K562 (cell line): ENCODE data around the gene TFRC. TPM values are rescaled to one million over a fixed set of nuclear protein-coding genes. Genes with fewer than 3 reads are reported as not detected.

Experiments used
- AFF1 ChIP-seq, 2 experiments: fragments of 450-650 bp; IDR thresholded peaks; 2 replicates each; pipeline ENCODE4 v1.6.1; 2018; ENCODE audit warnings: mild to moderate bottlenecking in 2 of 2, low read depth in 1 of 2; ENCODE audit not compliant: partially characterized antibody in 2 of 2
- CBX8 ChIP-seq: fragments of 200-600 bp; sonication (generic); IDR thresholded peaks from 2 replicates; pipeline ENCODE4 v1.6.1; 2012; ENCODE audit warnings: borderline replicate concordance, mixed run types, low read depth, mild to moderate bottlenecking, moderate library complexity, mixed read lengths, low read length, control low read depth, inconsistent platforms; ENCODE audit not compliant: poor library complexity, severe bottlenecking; ENCODE audit errors: extremely low read depth
- ETS2 ChIP-seq: IDR thresholded peaks from 2 replicates; pipeline ENCODE4 v1.6.1; 2016; ENCODE audit warnings: borderline replicate concordance, missing genetic modification characterization, mild to moderate bottlenecking, moderate library complexity, missing compliant biosample characterization; ENCODE audit not compliant: poor library complexity, severe bottlenecking
- NBN ChIP-seq: fragments of 450-650 bp; IDR thresholded peaks from 2 replicates; pipeline ENCODE4 v1.6.1; 2016; ENCODE audit warnings: low read depth, mild to moderate bottlenecking
- NRF1 ChIP-seq, 2 experiments: fragments of 450-650 bp; IDR thresholded peaks in 1 of 2; conservative IDR thresholded peaks in 1 of 2; 2 replicates each; pipeline ENCODE4 v1.6.1; 2014; ENCODE audit warnings: mild to moderate bottlenecking in 2 of 2
- PHF20 ChIP-seq: fragments of 450-650 bp; IDR thresholded peaks from 2 replicates; pipeline ENCODE4 v1.6.1; 2018; ENCODE audit not compliant: partially characterized antibody
- RBBP5 ChIP-seq: fragments of 200-600 bp; sonication (generic); IDR thresholded peaks from 2 replicates; pipeline ENCODE4 v1.6.1; 2012; ENCODE audit warnings: borderline replicate concordance, mild to moderate bottlenecking, low read length, control low read depth, inconsistent platforms; ENCODE audit not compliant: insufficient read depth, poor library complexity, severe bottlenecking
- RBM14 ChIP-seq: fragments of 200-400 bp; formaldehyde crosslinking; IDR thresholded peaks from 2 replicates; pipeline ENCODE4 v1.6.1; 2018; ENCODE audit warnings: low read depth, mild to moderate bottlenecking, low read length, moderate library complexity, borderline replicate concordance; ENCODE audit not compliant: insufficient read depth
- SMARCE1 ChIP-seq: fragments of 450-650 bp; IDR thresholded peaks from 2 replicates; pipeline ENCODE4 v1.7.1; 2016; ENCODE audit warnings: mild to moderate bottlenecking
- TEAD4 ChIP-seq, 2 experiments: sonication (generic) in 1 of 2; formaldehyde crosslinking in 1 of 2; IDR thresholded peaks; 2 replicates each; pipeline versions ENCODE4 v1.6.1 to v1.8.0; 2012 to 2022; ENCODE audit warnings: borderline replicate concordance in 1 of 2, inconsistent platforms in 1 of 2, low read length in 1 of 2, mild to moderate bottlenecking in 1 of 2, missing genetic modification reagents in 1 of 2
- XRCC5 ChIP-seq: fragments of 200-400 bp; formaldehyde crosslinking; IDR thresholded peaks from 2 replicates; pipeline ENCODE4 v1.6.1; 2017; ENCODE audit warnings: low read depth, mild to moderate bottlenecking, low read length
- ZBTB11 ChIP-seq, 3 experiments: fragments of 200-800 bp in 1 of 3; fragments of 250-450 bp in 1 of 3; fragments of 450-650 bp in 1 of 3; sonication (Bioruptor Pico) in 1 of 3; sonication (Bioruptor generic) in 1 of 3; formaldehyde crosslinking in 1 of 3; IDR thresholded peaks; 2 replicates each; pipeline versions ENCODE4 v1.6.1 to v1.8.0; 2016 to 2022; ENCODE audit warnings: mild to moderate bottlenecking in 2 of 3, missing genetic modification characterization in 2 of 3, missing compliant biosample characterization in 1 of 3, moderate library complexity in 1 of 3
- ZNF197 ChIP-seq: fragments of 200-800 bp; sonication (Bioruptor generic); IDR thresholded peaks from 2 replicates; pipeline ENCODE4 v1.6.1; 2016; ENCODE audit warnings: low read depth, missing genetic modification characterization, missing compliant biosample characterization
- ZNF239 ChIP-seq: fragments of 250-450 bp; sonication (Bioruptor Pico); IDR thresholded peaks from 2 replicates; pipeline ENCODE4 v1.4.0; 2020; ENCODE audit warnings: mild to moderate bottlenecking
- polyA plus RNA-seq, 8 experiments: library from polyadenylated mRNA; depleted of rRNA in 4 of 8; stranded (reverse) in 5 of 8; unstranded in 3 of 8; fragments of >200 nt; fragmentation: Nextera tagmentation in 2 of 8; fragmentation: Illumina TruSeq in 1 of 8; extraction: Ambion mirVana in 2 of 8; extraction: Trizol in 1 of 8; gene quantifications; 2 replicates each; pipeline versions ENCODE4 v1.2.1 to v1.2.3, GENCODE V29; 2011 to 2014; ENCODE audit warnings: inconsistent platforms in 1 of 8, missing spikeins in 1 of 8
- total RNA-seq, 7 experiments: library from RNA; depleted of rRNA in 6 of 7; stranded (reverse); fragments of >200 nt in 6 of 7; fragmentation: Illumina TruSeq in 2 of 7; extraction: Trizol in 2 of 7; gene quantifications; 2 replicates each; pipeline versions ENCODE4 v1.2.1 to v1.2.3, GENCODE V29; 2011 to 2021; ENCODE audit warnings: low replicate concordance in 1 of 7
- TF ChIP-seq, protein P1 (sequence below): fragments of 250-450 bp; sonication (Bioruptor Pico); IDR thresholded peaks from 2 replicates; pipeline ENCODE4 v1.5.0; 2022; ENCODE audit warnings: mild to moderate bottlenecking

The TFRC gene
- total and polyA plus RNA-seq, 9 of the 15 experiments (the other 6 are each of a cell fraction or from before 2014, with no cell fraction given): 149 to 679 (median 332) TPM

DNA sequence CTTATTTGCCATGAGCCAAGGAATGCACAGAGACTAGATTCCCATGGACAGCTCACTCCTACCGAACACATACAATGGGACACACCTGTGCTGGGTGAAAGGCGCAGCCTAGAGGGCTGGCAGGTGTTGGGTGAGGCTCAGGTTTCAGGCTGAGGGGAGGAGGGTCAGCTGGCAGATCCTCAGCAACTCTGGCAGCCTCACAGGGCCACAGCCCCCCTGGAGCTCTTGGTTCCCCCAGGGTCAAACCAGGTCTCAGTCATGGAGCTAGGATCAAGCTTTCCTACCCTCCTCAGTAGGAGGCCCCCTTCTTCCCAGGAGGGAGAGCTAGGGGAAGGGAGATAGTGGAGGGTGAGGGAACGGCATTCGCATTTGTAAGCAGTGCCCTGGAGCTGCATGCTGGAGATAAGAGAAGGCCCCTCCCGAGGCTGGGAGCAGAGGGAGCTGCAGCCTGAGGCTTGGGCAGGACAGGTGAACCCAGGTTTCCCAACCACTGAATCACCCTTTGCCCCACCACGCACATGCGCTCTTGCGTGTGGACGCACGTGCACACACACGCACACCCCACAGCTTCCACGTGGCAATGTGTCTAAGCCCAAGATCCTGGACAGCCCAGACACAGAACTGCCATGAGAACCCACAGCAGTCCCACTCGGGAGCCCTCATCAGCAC, 26.3 kb upstream of the TFRC start (continued):
- peak in 1 of 2 experiments; percentile 83 for TF ChIP-seq AFF1 (IDR thresholded peaks at IDR 0.05; ENCODE audit: low read depth in 1 of 2, partially characterized antibody in 2 of 2)
- peak; percentile 84; the same call in 1 of the 2 replicates for TF ChIP-seq NBN
- TF ChIP-seq NRF1 (conservative IDR thresholded peaks at IDR 0.05 in 1 of 2, IDR thresholded peaks at IDR 0.05 in 1 of 2): peak; percentile 88 to 91
- peak in 1 of 3 experiments; percentile 41; a peak in 1 of 6 replicates for TF ChIP-seq ZBTB11 (CRISPR knock-in tag; IDR thresholded peaks at IDR 0.05)
- TF ChIP-seq ETS2 (tag): no peak
- TF ChIP-seq RBM14: no peak
- TF ChIP-seq SMARCE1: peak; percentile 93
- peak; percentile 91 for TF ChIP-seq TEAD4 (IDR thresholded peaks at IDR 0.05; ENCODE audit: low read length)
- TF ChIP-seq TEAD4 (CRISPR knock-in tag; IDR thresholded peaks at IDR 0.05; ENCODE audit: borderline replicate concordance): no peak
- TF ChIP-seq RBBP5: peak; percentile 56
- TF ChIP-seq, protein P1, sequence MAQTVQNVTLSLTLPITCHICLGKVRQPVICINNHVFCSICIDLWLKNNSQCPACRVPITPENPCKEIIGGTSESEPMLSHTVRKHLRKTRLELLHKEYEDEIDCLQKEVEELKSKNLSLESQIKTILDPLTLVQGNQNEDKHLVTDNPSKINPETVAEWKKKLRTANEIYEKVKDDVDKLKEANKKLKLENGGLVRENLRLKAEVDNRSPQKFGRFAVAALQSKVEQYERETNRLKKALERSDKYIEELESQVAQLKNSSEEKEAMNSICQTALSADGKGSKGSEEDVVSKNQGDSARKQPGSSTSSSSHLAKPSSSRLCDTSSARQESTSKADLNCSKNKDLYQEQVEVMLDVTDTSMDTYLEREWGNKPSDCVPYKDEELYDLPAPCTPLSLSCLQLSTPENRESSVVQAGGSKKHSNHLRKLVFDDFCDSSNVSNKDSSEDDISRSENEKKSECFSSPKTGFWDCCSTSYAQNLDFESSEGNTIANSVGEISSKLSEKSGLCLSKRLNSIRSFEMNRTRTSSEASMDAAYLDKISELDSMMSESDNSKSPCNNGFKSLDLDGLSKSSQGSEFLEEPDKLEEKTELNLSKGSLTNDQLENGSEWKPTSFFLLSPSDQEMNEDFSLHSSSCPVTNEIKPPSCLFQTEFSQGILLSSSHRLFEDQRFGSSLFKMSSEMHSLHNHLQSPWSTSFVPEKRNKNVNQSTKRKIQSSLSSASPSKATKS (CRISPR knock-in tag): no peak
- TF ChIP-seq PHF20: no peak
- TF ChIP-seq ZNF197: no peak
- 0 out of 2 replicates have a peak, but pooled peaks have one; percentile 30 for TF ChIP-seq XRCC5
- TF ChIP-seq ZNF239: no peak; the same call in 1 of the 2 replicates
- TF ChIP-seq CBX8: no peak
